HG02870 (cell line): ENCODE measurements around the gene RRAGD.

ENCODE experiments used
- ATAC-seq: cut with Tn5 transposase; IDR thresholded peaks from one replicate; pipeline ENCODE4 v1.9.1; 2021; ENCODE audit warnings: mild to moderate bottlenecking, moderate library complexity; ENCODE audit not compliant: unreplicated experiment

Gene RRAGD

DNA sequence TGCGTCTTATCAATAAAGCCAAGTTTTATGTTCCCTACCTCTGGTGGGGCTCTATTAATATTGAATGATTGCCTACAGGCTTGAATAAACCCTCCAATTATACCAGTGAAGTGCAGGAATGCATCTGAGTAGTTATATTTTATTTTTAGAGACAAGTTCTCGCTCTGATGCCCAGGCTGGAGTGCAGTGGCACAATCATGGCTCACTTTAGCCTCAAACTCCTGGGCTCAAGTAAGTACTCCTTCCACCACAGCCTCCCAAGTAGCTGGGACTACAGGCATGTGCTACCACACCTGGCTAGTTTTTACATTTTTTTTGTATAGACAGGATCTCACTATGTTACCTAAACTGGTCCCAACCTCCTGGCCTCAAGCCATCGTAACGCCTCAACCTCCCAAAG is 33.4 kb downstream of the RRAGD start:
- no peak for ATAC-seq

DNA sequence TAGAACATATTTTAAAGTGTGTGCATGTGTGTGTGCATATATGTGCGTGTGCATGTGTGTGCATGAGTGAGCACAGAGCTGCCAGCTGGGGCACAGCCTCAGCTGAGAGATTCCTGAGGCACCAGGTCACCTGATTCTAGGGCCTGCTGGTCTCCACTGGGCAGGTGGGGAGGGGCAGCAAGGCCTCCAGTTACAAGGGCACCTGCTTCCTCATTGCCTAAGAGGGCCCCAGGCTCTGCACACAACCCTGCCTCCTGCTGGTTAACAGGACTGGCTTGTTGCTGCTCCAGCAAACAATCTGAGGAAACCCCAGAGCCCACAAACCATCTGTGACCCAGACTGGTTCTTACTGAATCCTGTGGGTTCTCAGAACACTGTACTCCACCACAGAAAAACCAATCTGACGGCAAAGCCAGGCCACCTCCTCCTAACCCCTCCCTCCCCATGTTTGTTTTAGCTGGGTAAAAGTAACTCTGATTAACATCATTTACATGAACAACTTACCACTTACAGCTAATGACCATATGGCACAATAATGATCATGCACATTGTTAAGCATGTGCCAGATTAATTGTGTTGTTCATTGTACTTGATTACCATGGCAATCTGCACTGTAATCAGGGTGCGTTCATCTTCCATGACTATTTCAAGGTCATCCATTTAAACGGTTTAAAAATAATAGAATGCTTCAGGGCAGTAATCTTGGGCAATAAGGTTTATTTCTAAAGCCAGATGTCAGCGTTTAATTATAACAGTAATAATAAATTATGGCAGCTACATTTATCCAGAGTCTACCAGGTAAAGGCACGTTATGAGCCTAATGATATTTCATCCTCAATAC is 36.4 kb downstream of the RRAGD start:
- ATAC-seq: peak; percentile 78

DNA sequence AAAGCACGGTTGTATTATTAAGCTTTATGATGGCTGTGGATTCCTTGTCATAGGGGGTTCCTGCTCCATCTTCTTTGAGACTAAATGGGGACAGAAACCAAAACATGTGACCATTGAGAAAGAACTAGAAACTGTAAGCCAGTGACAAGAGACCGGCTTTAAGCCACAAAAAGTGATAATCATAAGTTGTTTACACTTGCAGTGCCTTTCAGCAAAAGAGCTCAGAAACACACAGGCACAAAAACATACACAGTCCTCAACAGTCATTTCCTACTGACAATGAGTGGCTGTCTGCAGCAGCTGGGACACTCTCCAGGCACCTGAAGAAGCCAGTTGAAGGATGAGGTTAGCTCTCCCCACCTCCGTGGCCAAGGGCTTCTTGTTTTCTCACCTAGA is 39.6 kb downstream of the RRAGD start:
- ATAC-seq: peak; percentile 41

DNA sequence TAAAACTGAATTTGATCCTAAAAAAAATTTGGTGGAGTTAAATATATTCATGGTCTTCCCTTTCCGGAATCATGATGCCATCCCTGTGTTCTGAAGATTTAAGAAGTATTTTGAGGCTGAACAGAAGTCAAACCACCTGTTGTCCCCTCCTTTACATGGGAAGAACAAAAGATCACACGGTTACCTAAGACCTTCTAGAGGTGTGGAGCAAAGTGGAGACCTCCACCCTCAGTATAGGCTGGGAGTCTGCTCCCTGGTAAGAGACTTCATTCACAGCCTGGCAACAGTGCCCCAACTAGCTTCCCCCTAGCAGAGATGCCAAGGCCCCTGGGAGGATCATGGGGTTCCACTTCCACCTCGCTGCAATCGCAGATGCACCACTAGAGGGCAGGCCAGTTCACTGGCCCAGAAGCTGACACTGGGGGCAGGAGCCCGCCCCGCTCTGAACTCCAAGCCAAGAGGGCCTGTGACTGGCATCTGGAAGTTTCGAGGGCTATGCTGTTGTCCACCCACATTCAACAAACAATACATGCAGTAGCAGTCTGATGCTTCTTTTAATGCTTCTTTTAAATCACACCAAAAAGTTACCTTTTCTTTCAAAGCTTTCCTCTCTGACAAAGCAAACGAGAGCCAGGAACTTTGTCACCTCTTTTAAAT is 40.1 kb downstream of the RRAGD start:
- ATAC-seq: peak; percentile 57

DNA sequence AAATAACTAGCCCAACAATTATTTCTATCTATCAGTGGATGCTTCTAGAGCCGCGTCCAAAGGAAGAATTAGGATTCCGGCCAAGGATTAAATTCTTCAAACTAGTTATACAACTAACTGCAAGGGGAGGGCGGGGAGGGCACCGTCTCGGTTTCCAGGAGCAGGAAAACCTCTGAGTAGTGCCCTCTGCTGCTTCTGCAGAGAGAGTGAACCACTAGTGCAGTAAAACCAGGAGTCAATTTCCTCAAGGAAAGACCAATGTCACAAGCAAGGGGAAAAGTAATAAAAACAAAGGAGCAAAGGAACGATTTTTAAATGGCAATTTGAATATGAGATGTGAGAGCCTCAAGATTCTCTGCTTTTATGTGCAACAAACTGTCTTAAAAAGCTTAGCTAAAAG is 43.1 kb downstream of the RRAGD start:
- ATAC-seq: no peak

DNA sequence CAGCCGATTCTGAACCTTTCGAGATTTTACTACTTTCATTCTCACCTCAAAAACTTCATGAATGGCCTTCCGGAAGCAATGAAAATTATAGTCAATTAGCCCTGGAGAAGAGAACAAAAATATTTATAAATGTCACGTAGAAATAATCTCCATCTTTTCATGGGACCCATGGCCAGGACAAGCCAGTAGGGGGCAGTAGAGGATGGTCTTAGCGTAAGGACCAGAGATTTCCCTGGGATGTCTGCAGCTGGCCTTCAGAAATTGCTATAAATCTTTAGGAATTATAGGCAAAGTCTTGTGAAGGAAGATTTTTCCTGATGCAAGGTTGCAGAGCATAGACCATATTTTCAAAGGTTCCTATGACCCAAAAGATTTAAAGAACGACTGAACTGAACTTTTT is 44.0 kb downstream of the RRAGD start:
- ATAC-seq: no peak

DNA sequence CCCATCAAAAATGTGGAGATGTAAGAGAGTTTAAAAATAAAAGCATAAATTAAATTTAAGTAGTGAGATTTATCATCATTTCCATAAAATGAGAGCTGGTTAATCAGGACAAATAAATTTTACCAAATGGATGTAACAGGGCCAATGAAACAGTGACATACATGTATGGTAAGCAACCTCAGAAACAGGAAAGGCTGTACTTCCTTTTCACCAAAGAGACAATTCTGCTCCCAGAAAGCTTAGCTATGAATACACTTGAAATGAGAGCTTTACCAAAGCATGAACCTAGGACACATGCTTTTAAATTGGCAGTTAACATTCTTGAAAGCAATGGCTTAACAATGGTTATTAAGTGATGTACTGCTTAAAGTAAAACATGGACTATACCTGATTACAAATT is 47.5 kb downstream of the RRAGD start:
- no peak for ATAC-seq

DNA sequence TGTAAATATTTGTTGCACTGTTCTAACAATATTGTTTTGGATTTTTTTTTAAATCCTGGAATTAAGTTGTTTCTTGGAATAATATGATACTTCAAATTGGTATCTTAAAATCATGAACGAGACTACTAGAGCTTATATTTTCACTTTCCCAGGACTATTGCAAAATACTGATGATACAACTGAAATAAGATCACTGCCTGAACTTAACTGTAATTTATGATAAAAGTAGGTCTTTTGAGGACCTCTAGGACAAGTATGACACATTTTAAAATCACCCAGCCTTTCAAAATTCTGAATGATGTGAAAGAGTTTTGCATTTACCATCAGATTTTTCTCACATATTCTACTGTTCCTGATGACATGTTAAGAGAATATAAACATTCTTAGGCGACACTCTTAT is 50.9 kb downstream of the RRAGD start:
- ATAC-seq: no peak

DNA sequence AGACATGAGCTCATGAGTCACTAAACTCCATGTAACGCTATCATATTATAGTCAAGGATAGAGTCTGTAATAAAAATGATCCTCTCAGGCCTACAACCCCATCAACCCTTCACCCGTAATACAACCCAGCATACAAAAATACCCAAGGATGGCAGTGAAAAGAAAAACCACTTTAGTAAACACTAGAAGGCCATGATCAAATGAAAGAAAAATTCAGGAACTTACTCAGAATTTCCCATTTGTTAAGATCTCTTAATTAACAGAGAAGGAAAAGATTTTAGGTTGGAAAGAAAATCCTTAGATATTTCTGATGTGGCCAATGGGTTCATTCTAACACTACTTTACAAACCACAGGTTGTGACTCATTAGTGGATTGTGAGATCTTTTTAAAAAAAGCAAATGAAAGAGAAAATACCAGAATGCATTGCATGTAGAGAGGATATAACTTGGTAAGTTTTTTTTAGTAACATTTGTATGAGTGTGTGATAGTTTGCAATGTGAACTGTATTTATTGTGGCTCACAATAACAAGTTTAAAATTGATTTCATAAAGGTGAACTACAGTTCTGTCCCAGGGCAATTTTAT is 51.6 kb downstream of the RRAGD start:
- peak; percentile 58 for ATAC-seq

DNA sequence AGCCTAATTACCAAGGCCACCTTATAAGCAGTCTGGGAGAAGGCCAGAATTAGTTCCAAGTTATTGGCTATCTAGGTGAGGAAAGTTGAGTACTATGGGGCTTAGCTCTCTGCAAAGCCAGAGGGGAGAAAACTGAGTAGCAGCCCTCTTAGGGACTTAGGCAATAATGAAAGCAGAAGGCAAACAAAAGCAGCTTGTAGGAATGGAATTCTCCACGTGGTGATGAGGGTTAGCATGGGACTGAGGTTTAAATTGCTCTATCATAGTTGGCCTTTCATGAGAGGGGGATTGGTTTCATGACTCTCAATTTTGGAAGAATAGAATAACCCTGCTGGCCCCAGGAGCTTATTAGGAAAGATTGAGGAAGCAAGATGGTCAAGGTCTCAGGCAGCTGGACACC is 52.5 kb downstream of the RRAGD start:
- ATAC-seq: no peak

DNA sequence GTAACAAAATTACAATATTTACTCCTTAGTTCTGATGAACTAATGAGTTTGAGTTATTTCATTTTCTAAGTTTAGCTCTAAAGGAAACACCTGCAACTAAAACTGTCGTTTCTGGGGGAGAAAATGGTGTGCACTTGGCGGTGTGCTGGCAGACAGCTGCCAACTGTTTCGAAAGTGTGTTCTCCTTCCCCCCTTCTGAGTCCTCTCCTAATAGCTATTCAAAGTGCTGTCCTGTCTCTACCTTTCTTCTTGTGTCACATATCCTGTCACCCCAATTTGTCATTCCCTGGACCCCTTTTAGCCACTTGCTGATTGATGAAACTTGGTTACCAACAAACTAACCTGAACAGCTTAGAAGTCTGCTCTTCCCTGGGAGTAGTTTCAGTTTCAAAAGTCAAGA is 54.7 kb downstream of the RRAGD start:
- ATAC-seq: peak; percentile 35

DNA sequence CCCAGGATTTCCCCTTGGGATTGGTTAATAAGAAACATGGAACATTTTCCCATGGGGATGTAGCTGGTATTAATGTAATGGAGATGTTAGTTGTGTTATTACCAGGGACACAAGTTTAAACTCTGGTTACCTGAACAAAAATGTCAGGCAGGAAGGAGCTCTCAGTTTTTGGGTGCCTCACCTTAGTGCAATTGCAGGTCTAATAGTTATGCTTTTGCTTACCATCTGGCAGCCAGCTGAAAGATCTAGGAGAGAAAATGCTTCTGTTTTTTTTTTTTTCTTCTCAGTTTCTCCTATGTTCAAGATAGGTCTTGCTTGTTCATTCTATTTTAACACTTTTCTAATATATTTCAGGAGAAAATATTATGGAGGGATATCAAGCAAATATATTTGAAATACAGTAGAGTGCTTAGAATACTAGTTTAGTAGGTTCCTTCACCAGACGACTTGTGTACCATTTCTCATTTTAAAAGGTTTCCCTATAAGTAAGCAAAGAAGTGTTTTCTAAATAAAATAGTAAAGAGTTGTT is 55.4 kb downstream of the RRAGD start:
- no peak for ATAC-seq

DNA sequence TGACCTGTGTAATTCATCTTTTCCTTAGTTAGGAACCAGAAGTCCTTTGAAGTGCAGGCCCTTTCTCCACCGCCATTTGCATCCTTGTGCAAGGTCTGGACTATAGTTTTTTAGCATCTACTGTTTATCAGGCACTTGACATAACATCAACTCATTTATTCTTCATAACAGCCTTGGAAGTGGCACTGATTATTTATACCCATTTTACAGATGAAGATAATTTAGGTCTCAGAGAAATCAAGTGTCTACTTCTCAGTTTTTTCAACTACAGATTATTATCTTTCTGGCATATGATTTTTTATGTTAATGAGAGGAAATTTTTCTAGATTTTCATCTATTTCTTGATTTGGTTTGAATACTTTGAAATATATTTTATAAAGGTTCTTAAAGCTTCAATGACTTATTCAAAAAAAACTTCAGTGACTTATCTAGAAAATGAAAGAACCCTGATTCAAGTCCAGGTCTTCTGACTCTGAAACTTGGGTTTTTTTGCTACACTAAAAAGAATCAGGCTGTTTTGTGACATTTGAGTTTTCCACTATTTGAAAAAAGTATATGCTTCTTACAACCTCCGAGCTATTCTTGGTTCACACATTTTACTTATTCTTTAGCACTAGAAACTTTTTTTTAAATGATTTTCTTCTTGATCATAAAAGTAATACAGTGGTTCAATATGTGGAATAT is 56.4 kb downstream of the RRAGD start:
- ATAC-seq: no peak

DNA sequence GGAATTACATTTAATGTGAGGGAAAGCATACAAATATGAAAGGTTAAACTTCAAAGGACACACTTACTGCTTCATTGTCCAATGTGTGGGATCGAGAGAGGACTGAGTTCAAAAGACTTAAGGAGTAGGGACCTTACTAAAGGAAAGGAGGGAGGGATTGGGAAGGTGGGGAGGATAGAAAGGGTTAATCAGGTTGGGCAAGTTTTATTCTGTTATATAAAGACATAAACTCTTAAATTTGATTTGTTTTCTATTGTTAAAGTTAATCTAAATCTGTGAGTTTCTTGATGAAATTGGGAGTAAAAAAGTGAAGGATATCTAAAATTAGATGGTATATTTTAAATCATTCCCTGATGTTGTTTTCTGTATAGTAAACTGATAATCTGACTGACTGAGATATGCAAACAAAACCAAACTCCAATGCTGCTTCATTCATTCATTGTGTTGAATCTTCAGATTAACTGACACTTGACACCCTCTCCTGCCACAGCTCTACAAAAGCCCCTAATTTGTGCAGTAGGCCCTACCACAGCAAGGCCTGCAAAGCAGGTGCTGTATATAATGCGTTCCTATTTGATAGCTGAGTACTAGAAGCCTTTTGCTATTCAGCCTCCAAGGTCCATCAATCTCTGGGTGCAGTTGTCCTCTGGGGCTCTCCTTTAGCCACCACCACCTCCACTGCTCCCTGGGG is 58.2 kb downstream of the RRAGD start:
- ATAC-seq: no peak

DNA sequence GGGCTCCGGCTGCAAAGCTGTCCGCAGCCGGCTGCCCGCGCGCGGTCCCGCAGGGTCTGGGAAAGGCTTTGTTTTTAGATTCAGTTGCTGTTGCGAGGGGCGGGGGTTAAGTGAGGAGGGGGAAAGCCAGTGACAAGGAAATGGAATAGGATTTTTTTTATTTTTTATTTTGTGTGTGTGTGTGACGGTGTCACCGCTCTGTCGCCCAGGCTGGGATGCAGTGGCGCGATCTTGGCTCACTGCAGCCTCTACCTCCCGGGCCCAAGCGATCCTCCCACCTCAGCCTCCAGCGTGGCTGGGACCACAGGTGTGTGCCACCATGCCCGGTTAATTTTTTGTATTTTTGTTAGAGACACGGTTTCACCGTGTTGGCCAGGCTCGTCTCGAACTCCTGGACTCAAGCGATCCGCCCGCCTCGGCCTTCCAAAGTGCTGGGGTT is 58.9 kb downstream of the RRAGD start:
- no peak for ATAC-seq

DNA sequence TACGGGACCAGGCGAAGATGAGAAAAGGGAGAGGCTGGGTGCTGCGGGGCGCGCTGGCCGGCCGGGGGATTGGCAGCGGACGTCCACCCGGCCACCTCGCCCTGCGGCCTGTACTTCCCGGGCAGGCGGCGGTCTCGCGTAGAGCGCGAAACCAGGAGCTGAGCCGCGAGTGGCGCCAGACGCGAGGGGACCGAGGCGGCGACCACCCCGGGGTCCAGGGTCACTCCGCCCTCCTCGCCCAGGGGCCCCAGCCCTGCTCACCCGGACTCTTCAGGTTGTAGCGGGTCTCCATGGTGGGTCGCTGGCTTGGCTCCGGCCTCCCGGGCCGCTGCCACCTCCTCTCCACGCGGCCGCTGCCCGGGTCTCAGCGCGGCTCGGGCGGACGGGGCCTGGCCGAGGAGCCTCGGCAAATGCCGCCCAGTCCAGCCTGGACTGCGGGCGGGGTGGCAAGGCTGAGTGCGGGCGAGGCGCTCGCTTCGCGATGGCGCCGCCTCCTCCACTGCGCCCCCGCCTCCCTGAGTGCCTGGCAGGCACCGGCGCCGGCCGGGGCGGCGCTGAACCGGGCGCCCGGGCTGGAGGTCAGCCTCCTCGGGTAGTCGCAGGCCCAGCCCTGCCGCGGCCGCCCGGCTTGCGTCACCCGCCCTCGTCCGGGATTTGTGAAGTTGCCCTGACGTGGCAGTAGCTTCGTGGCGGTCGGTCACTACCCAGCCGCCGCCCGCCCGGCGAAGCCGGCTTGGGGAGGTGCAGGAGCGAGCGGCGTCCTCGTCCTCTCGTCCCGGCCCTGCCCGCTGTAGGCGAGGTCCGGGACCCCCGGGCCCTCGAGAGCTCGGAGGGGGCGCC is 59.6 kb downstream of the RRAGD start, which contains the start of gene UBE2J1:
Gene UBE2J1, minus strand, starts transcription at position 445 of the 840 bp plus-strand sequence. Its CDS starts 153 bp downstream, at position 292.
- ATAC-seq: peak; percentile 42

DNA sequence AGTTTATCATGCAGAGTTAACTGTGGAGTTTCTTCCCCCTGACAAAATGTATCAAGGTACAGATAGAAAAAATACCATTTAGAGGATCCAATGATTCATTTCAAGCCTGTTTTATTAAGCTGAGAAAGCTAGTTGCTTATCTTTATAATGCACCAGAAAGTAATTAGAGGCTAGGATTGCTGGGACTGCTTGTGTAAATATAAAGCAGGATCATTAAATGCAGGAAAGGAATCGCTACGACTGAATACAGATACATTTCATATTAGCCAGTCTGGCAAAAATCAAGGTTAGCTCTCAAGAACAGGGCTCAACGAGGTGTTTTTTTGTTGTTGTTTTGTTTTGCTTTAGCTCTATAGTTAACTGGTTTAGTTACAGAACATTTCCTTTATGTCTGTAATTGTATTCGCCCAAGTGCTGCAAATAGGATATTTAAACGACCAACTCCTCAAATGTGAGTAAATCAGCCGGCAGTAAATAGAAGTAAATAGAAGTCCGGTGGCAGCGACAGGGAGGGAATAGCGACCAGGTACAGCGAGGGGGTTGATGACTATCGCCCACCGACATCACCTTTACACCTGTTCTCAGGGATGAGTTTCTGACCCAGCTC is 60.3 kb downstream of the RRAGD start:
- no peak for ATAC-seq

DNA sequence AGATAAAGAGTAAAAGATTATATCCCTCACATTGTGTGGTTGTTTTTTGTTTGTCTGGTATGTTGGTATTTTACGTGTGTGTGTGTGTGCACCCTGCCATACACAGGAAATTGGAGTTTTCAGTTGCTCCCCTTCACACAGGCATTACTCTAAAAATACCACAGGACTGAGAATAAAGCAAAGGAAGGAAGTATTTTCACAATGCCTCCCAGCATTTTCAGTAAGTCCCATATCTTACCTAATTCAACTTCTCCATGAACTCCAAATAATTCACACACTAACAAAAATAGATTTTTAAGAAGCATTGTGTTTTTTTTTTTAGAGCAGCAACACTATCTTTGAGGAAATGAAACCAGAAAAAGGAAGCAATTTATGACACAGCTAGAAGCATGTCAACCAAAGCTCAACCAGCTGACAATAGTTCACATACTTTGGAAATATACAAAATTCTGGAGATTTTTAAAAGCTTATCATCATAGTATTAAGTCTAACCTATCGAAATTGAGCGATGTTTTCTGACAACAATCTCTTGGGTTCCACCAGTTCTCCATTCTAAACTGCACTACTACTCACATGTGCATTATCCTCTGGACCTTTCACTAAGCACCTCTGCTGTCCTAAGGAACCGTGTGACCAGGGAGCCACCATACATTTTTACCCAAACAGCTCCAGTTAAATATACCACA is 61.6 kb downstream of the RRAGD start:
- ATAC-seq: peak; percentile 34

DNA sequence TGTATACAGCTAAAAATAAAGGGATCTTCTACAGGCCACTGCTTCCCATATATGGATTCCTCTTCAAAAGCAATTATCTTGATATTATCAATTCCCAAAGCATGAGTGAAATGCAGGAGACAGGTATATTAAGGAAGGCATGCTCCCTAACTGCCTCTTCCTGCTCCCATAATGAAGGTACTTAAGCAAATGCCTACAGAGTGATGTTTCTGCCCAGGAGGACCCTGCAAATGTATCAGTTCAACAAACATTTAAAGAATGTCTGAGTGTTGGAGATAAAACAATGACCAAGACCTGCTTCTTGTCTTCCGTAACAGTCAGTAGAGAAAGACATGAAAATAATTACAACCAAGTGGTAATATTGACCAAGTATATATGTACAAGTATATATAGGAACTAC is 63.7 kb downstream of the RRAGD start:
- no peak for ATAC-seq
